HCT116 (cell line): ENCODE results near the gene OPRL1. TPM values are rescaled to one million over a fixed set of nuclear protein-coding genes. Genes with fewer than 3 reads are reported as not detected.

Experiments
- ATAC-seq: fragments of 200-7000 bp; cut with Tn5 transposase; 2 replicates; pipeline ENCODE4 v1.9.1; 2020; ENCODE audit warnings: mild to moderate bottlenecking, moderate library complexity
- BruUV-seq: library from RNA; stranded (reverse); fragments of 400-500 nt; replicated peaks from 2 replicates; lab custom pipeline; 2021; lab: Mats Ljungman, UMichigan
- CTCF ChIA-PET: fragments of 300-600 bp; sonication (Branson Sonifier 250); formaldehyde crosslinking; loops from one replicate; lab custom pipeline; 2021; ENCODE audit warnings: antibody characterized with exemption; lab: Charles Lee
- POLR2A ChIA-PET: fragments of 300-600, 350-600 bp; sonication (Branson Sonifier 250); formaldehyde crosslinking; loops from one replicate; lab custom pipeline; 2021; ENCODE audit warnings: antibody characterized with exemption; lab: Charles Lee
- RAD21 ChIA-PET, 2 experiments: fragments of 300-600 bp; sonication (Branson Sonifier 250); formaldehyde crosslinking; loops; one replicate each; lab custom pipeline; 2023; ENCODE audit warnings: low total read pairs in 2 of 2; ENCODE audit not compliant: uncharacterized antibody in 2 of 2, unreplicated experiment in 2 of 2, low non-redundant PET in 1 of 2; lab: Charles Lee
- DNase-seq: peaks from one replicate; pipeline ENCODE4 v3.0.0-alpha.2; 2010; ENCODE audit warnings: low read depth, low spot score
- H2AFZ ChIP-seq: fragments of 200-600 bp; shearing (Covaris generic), sonication (generic); 2 replicates; pipeline ENCODE4 v1.6.1; 2017; ENCODE audit warnings: low read depth, mixed run types, mixed read lengths, antibody characterized with exemption, low read length; ENCODE audit not compliant: poor library complexity, severe bottlenecking
- H3K27ac ChIP-seq: 2 replicates; pipeline ENCODE4 v1.5.1; 2012; ENCODE audit warnings: low read depth, low read length
- H3K27me3 ChIP-seq: fragments of 200-600 bp; sonication (generic); 2 replicates; pipeline ENCODE4 v1.6.1; 2016; ENCODE audit warnings: mixed run types, low read length, mixed read lengths; ENCODE audit not compliant: insufficient read depth
- H3K36me3 ChIP-seq, 2 experiments: fragments of 200-500 bp in 1 of 2; fragments of 200-600 bp in 1 of 2; sonication (Bioruptor generic) in 1 of 2; sonication (generic) in 1 of 2; 2 replicates each; pipeline versions ENCODE4 v1.5.1 to v1.6.1; 2014 to 2016; ENCODE audit warnings: low read length in 2 of 2, inconsistent platforms in 1 of 2, mixed read lengths in 1 of 2, mixed run types in 1 of 2; ENCODE audit not compliant: insufficient read depth in 2 of 2, control insufficient read depth in 1 of 2
- H3K4me1 ChIP-seq, 2 experiments: fragments of 200-600 bp in 1 of 2; sonication (generic) in 1 of 2; 2 replicates each; pipeline versions ENCODE4 v1.5.1 to v1.6.1; 2012 to 2017; ENCODE audit warnings: low read length in 2 of 2, inconsistent platforms in 1 of 2, mild to moderate bottlenecking in 1 of 2, mixed read lengths in 1 of 2, mixed run types in 1 of 2, moderate library complexity in 1 of 2; ENCODE audit not compliant: insufficient read depth in 2 of 2, control insufficient read depth in 1 of 2
- H3K4me2 ChIP-seq: fragments of 200-600 bp; sonication (generic); 2 replicates; pipeline ENCODE4 v1.6.1; 2017; ENCODE audit warnings: mixed run types, low read length, mixed read lengths
- H3K4me3 ChIP-seq, 2 experiments: fragments of 200-600 bp in 1 of 2; sonication (generic) in 1 of 2; replicated peaks in 1 of 2; 2 replicates each; pipeline ENCODE4 v1.5.1; 2011 to 2016; ENCODE audit warnings: low read length in 2 of 2, control low read depth in 1 of 2, low read depth in 1 of 2, mild to moderate bottlenecking in 1 of 2, mixed read lengths in 1 of 2, mixed run types in 1 of 2
- H3K79me2 ChIP-seq: fragments of 200-600 bp; sonication (generic); 2 replicates; pipeline ENCODE4 v1.6.1; 2017; ENCODE audit warnings: mild to moderate bottlenecking, mixed run types, low read length, moderate library complexity, mixed read lengths; ENCODE audit not compliant: insufficient read depth
- H3K9ac ChIP-seq: fragments of 200-600 bp; sonication (generic); 2 replicates; pipeline ENCODE4 v1.6.1; 2016; ENCODE audit warnings: low read length, mixed read lengths
- H3K9me2 ChIP-seq: fragments of 200-600 bp; sonication (generic), shearing (Covaris generic); 2 replicates; pipeline ENCODE4 v1.6.1; 2017; ENCODE audit warnings: mixed run types, mild to moderate bottlenecking, moderate library complexity; ENCODE audit not compliant: insufficient read depth
- H3K9me3 ChIP-seq, 2 experiments: fragments of 200-500 bp in 1 of 2; fragments of 200-600 bp in 1 of 2; sonication (Bioruptor generic) in 1 of 2; sonication (generic) in 1 of 2; 2 replicates each; pipeline ENCODE4 v1.6.1; 2014 to 2017; ENCODE audit warnings: low read length in 2 of 2, mixed read lengths in 2 of 2, inconsistent platforms in 1 of 2, low read depth in 1 of 2, mild to moderate bottlenecking in 1 of 2, mixed run types in 1 of 2, moderate library complexity in 1 of 2; ENCODE audit not compliant: control insufficient read depth in 1 of 2, insufficient read depth in 1 of 2
- H4K20me1 ChIP-seq: fragments of 200-600 bp; sonication (generic), shearing (Covaris generic); 2 replicates; pipeline ENCODE4 v1.6.1; 2017; ENCODE audit warnings: mixed run types, mild to moderate bottlenecking, moderate library complexity; ENCODE audit not compliant: insufficient read depth
- CBX3 ChIP-seq: IDR thresholded peaks from 2 replicates; pipeline ENCODE4 v1.6.1; 2012; ENCODE audit warnings: low read depth
- CEBPB ChIP-seq: IDR thresholded peaks from 2 replicates; pipeline ENCODE4 v1.6.1; 2012; ENCODE audit warnings: low read depth
- EGR1 ChIP-seq: IDR thresholded peaks from 2 replicates; pipeline ENCODE4 v1.6.1; 2012; ENCODE audit warnings: low read depth
- ELF1 ChIP-seq: IDR thresholded peaks from 2 replicates; pipeline ENCODE4 v1.6.1; 2012; ENCODE audit warnings: low read depth, borderline replicate concordance
- EZH2 ChIP-seq: fragments of 200-600 bp; sonication (generic); IDR thresholded peaks from 2 replicates; pipeline ENCODE4 v1.6.1; 2017; ENCODE audit warnings: antibody characterized with exemption, mixed run types
- FOSL1 ChIP-seq: IDR thresholded peaks from 2 replicates; pipeline ENCODE4 v1.6.1; 2012; ENCODE audit warnings: low read depth
- JUND ChIP-seq: IDR thresholded peaks from 2 replicates; pipeline ENCODE4 v1.6.1; 2012
- SIN3A ChIP-seq: IDR thresholded peaks from 2 replicates; pipeline ENCODE4 v1.6.1; 2012; ENCODE audit warnings: low read depth
- SP1 ChIP-seq: IDR thresholded peaks from 2 replicates; pipeline ENCODE4 v1.6.1; 2012; ENCODE audit warnings: low read depth
- SRF ChIP-seq: IDR thresholded peaks from 2 replicates; pipeline ENCODE4 v1.6.1; 2012; ENCODE audit warnings: low read depth
- TCF7L2 ChIP-seq: IDR thresholded peaks from 2 replicates; pipeline ENCODE4 v1.7.0; 2011; ENCODE audit warnings: borderline replicate concordance, inconsistent platforms; ENCODE audit not compliant: insufficient read depth, insufficient read length; ENCODE audit errors: extremely low read depth
- YY1 ChIP-seq: IDR thresholded peaks from 2 replicates; pipeline ENCODE4 v1.6.1; 2011; ENCODE audit warnings: low read length, low read depth, moderate library complexity, mild to moderate bottlenecking; ENCODE audit not compliant: insufficient replicate concordance; ENCODE audit errors: extremely low read depth
- ZFX ChIP-seq: fragments of 450-650 bp; IDR thresholded peaks from 2 replicates; pipeline ENCODE4 v1.6.1; 2017
- intact Hi-C: fragments of 100-400 bp; cut with micrococcal nuclease; formaldehyde crosslinking; loops from 2 replicates; pipeline ENCODE4 v1.10.0; 2022
- total RNA-seq: library from RNA; stranded (reverse); gene quantifications from one replicate; pipeline ENCODE4 v1.2.1, GENCODE V29; 2021; ENCODE audit not compliant: unreplicated experiment
- TF ChIP-seq, protein P1 (sequence below): IDR thresholded peaks from 2 replicates; pipeline ENCODE4 v1.6.1; 2012; ENCODE audit warnings: low read depth
- TF ChIP-seq, protein P2 (sequence below): IDR thresholded peaks from 2 replicates; pipeline ENCODE4 v1.6.1; 2012

The OPRL1 gene
- total RNA-seq, 1 experiment from 2014 or later = 1.6 TPM

DNA sequence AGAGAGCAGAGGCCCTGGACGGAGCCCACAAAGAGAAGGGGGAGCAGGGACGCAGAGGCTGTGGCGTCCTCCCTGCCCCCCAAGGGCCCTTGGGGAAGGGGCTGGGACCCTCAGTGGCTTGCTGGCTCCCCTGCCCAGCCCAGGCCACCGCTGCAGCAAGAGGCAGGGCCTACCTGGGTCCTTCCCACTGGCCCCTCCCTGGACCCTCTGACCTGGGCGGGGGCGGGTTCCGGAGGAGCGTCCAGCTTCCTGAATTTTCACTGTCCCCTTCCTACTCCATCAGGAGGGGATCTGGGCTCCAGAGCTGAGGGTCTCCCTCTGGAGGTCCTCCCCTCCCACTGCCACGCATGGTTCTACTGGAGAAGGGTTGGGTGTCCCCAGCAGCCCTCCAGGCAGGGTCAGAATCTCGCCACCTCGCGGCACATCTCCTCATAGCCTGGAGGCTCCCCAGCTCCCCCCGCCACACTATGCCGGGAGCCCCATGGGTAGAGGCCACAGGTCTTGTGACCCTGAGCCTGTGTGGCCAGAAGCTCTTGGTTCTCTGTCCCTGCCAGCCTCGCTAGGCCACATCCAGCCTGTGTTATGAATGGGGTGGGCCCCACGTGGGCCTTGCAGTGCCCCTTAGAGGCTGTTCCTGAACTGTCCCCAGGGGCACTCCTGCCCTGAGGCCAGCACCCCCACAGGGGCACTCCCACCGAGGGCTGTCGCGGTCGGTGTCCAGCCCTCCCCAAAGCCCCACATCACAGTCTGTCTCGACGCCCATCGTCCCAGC lies 29.4 kb upstream of the OPRL1 start:
- no peaks in the 10 kb centered on the region for H3K27me3 ChIP-seq

More for the DNA sequence above, 29.4 kb upstream of the OPRL1 start:
- intact Hi-C loops = loop anchor here (10.0 kb wide), 1 partner anchor 346 kb away; the partner anchor contains the start of genes ARFRP1 and ZGPAT
- Histone ChIP-seq H3K9me2 (no peaks in the 10 kb centered on the region), H3K4me2 (peak overlapping the region; percentile 80), H4K20me1 (no peaks in the 10 kb centered on the region), H3K36me3 (no peaks in the 10 kb centered on the region), H3K4me3 (peak overlapping the region in 1 of 2 experiments; percentile 56; a peak in 1 of 4 replicates), H3K79me2 (no peaks in the 10 kb centered on the region), H2AFZ (no peak overlapping the region), H3K4me1 (peaks cover 22 to 38% of the 10 kb centered on the region in 2 experiments), H3K27ac (peak overlapping the region; percentile 23; the same call in 1 of the 2 replicates), H3K9me3 (no peaks in the 10 kb centered on the region), H3K9ac (peak overlapping the region; percentile 51; the same call in 1 of the 2 replicates)
- CTCF ChIA-PET = interaction anchor here (0.8 to 1.0 kb wide), 2 partner anchors 11 to 12 kb away, joined by 3 read pairs; no protein-coding TSS in a partner anchor
- DNase-seq (no peak), ATAC-seq (no peak)
- RAD21 ChIA-PET = no interaction called here
- POLR2A ChIA-PET = no interaction called here
- TF ChIP-seq SIN3A (no peak), CBX3 (no peak), SP1 (no peak), ELF1 (no peak), ZFX (no peak), FOSL1 (no peak), YY1 (no peak), SRF (no peak), EZH2 (no peak), JUND (no peak), TCF7L2 (no peak), CEBPB (no peak), EGR1 (no peak)
- TF ChIP-seq, protein P1, sequence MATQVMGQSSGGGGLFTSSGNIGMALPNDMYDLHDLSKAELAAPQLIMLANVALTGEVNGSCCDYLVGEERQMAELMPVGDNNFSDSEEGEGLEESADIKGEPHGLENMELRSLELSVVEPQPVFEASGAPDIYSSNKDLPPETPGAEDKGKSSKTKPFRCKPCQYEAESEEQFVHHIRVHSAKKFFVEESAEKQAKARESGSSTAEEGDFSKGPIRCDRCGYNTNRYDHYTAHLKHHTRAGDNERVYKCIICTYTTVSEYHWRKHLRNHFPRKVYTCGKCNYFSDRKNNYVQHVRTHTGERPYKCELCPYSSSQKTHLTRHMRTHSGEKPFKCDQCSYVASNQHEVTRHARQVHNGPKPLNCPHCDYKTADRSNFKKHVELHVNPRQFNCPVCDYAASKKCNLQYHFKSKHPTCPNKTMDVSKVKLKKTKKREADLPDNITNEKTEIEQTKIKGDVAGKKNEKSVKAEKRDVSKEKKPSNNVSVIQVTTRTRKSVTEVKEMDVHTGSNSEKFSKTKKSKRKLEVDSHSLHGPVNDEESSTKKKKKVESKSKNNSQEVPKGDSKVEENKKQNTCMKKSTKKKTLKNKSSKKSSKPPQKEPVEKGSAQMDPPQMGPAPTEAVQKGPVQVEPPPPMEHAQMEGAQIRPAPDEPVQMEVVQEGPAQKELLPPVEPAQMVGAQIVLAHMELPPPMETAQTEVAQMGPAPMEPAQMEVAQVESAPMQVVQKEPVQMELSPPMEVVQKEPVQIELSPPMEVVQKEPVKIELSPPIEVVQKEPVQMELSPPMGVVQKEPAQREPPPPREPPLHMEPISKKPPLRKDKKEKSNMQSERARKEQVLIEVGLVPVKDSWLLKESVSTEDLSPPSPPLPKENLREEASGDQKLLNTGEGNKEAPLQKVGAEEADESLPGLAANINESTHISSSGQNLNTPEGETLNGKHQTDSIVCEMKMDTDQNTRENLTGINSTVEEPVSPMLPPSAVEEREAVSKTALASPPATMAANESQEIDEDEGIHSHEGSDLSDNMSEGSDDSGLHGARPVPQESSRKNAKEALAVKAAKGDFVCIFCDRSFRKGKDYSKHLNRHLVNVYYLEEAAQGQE = no peak
- TF ChIP-seq, protein P2, sequence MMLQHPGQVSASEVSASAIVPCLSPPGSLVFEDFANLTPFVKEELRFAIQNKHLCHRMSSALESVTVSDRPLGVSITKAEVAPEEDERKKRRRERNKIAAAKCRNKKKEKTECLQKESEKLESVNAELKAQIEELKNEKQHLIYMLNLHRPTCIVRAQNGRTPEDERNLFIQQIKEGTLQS = no peak
- no TSS peak for BruUV-seq
